Body of pancreas (tissue), 4 donors: ENCODE measurements around the gene USP14. TPM values are rescaled to one million over a fixed set of nuclear protein-coding genes. Genes with fewer than 3 reads are reported as not detected.
"Not testable (repeated sequence)": the region's sequence is repeated elsewhere in the genome, so short reads cannot be mapped to it uniquely, and the experiment has no call there.

ENCODE experiments used
- ATAC-seq: fragments of 150-250 bp; one replicate; pipeline ENCODE4 v1.9.1; 2016
- DNase-seq, 4 donors: peaks; one replicate each; pipeline ENCODE4 v3.0.0-alpha.2; 2019
- H3K27ac ChIP-seq, 4 donors: fragments of 200-600 bp; sonication (generic); 1 replicate in 3 of 4; 2 replicates in 1 of 4; pipeline versions ENCODE4 v1.5.1 to v1.6.1; 2016 to 2019; ENCODE audit warnings: mild to moderate bottlenecking in 1 of 4, mixed read lengths in 1 of 4, moderate library complexity in 1 of 4
- H3K27me3 ChIP-seq, 2 donors: fragments of 200-600 bp; sonication (generic); one replicate each; pipeline ENCODE4 v1.6.0; 2016; ENCODE audit warnings: mild to moderate bottlenecking in 1 of 2
- H3K36me3 ChIP-seq, 2 donors: fragments of 200-600 bp; sonication (generic); replicated peaks in 1 of 2; 2 replicates each; pipeline ENCODE4 v1.5.1; 2016; ENCODE audit warnings: low read depth in 2 of 2; ENCODE audit not compliant: insufficient read depth in 1 of 2
- H3K4me1 ChIP-seq: fragments of 200-600 bp; sonication (generic); one replicate; pipeline ENCODE4 v1.6.0; 2016
- H3K4me3 ChIP-seq, 2 donors: fragments of 200-600 bp; sonication (generic); 1 replicate in 1 of 2; 2 replicates in 1 of 2; pipeline ENCODE4 v1.5.1; 2016 to 2019
- H3K9me3 ChIP-seq, 3 donors: fragments of 200-600 bp; sonication (generic); 1 replicate in 2 of 3; 2 replicates in 1 of 3; pipeline ENCODE4 v1.5.1; 2016
- POLR2A ChIP-seq, 3 donors: fragments of 450-650 bp; IDR thresholded peaks; one replicate each; pipeline ENCODE4 v1.6.1; 2016; ENCODE audit warnings: antibody characterized with exemption in 3 of 3, mild to moderate bottlenecking in 2 of 3
- WGBS, 2 donors: methylation state at CpG; one replicate each; pipeline ENCODE4 v1.1.5; 2017; 5-methylcytosine and 5-hydroxymethylcytosine counted together
- intact Hi-C: fragments of 100-400 bp; cut with DNase I; formaldehyde crosslinking; loops from one replicate; pipeline ENCODE4 v1.15.1; 2023
- total RNA-seq, 2 donors: library from RNA; depleted of rRNA; stranded (reverse); fragments of >200 nt; gene quantifications; one replicate each; pipeline ENCODE4 v1.1.0, GENCODE V29; 2016
- TF ChIP-seq, protein P1 (sequence below), 7 experiments: fragments of 450-650 bp in 4 of 7; fragments of 200-600 bp in 3 of 7; sonication (generic) in 3 of 7; IDR thresholded peaks; one replicate each; pipeline ENCODE4 v1.5.1; 2016 to 2019; ENCODE audit warnings: antibody characterized with exemption in 7 of 7

The USP14 gene
- total RNA-seq, 2 donors from 2014 or later: 14.5 to 18.8 TPM

GRCh38 chr18:137327-137726 lies 21.0 kb upstream of the USP14 start:
- intact Hi-C loops: no loop called here
- no peaks in the 10 kb centered on the region for H3K27me3 ChIP-seq
- H3K4me1 ChIP-seq: no peaks in the 10 kb centered on the region
- H3K27ac ChIP-seq: no peak overlapping the region
- no peak for TF ChIP-seq POLR2A (IDR thresholded peaks at IDR 0.05)
- TF ChIP-seq, protein P1, sequence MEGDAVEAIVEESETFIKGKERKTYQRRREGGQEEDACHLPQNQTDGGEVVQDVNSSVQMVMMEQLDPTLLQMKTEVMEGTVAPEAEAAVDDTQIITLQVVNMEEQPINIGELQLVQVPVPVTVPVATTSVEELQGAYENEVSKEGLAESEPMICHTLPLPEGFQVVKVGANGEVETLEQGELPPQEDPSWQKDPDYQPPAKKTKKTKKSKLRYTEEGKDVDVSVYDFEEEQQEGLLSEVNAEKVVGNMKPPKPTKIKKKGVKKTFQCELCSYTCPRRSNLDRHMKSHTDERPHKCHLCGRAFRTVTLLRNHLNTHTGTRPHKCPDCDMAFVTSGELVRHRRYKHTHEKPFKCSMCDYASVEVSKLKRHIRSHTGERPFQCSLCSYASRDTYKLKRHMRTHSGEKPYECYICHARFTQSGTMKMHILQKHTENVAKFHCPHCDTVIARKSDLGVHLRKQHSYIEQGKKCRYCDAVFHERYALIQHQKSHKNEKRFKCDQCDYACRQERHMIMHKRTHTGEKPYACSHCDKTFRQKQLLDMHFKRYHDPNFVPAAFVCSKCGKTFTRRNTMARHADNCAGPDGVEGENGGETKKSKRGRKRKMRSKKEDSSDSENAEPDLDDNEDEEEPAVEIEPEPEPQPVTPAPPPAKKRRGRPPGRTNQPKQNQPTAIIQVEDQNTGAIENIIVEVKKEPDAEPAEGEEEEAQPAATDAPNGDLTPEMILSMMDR (IDR thresholded peaks at IDR 0.05): no peak
- no peaks in the 10 kb centered on the region for H3K36me3 ChIP-seq
- DNase-seq (no peak), ATAC-seq (no peak)
- WGBS, 2 donors: 53 to 61% methylated on average over 5 of the region's 5 CpGs
- H3K4me3 ChIP-seq: no peak overlapping the region
- no peaks in the 10 kb centered on the region for H3K9me3 ChIP-seq

DNA sequence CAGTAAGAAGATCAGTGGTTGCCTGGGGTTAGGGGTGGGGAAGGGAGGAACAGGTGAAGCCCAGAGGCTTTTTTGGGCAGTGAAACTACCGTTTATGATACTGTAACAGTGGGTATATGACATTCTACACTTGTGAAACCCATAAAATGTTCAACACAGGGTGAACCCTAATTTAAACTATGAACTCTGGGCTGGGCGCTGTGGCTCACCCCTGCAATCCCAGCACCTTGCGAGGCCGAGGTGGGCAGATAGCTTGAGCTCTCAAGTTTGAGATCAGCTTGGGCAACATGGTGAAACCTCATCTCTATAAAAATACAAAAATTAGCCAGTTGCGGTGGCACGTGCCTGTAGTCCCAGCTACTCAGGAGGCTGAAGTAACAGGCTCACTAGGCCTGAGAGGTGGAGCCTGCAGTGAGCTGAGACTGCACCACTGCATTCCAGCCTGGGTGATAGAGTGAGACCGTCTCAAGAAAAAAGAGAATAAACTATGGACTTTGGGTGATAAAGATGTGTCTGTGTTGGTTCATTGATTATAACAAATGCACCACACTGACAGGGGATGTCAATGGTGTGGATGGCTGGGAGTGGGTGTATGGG lies 17.6 kb upstream of the USP14 start:
- Histone ChIP-seq H3K27me3 (no peaks in the 10 kb centered on the region), H3K4me3 (no peak overlapping the region), H3K4me1 (no peaks in the 10 kb centered on the region), H3K36me3 (no peaks in the 10 kb centered on the region), H3K27ac (no peak overlapping the region), H3K9me3 (no peaks in the 10 kb centered on the region)
- ATAC-seq: no peak
- TF ChIP-seq, protein P1 (IDR thresholded peaks at IDR 0.05): no peak
- no peak for TF ChIP-seq POLR2A (IDR thresholded peaks at IDR 0.05)
- intact Hi-C loops: no loop called here
- 76 to 84% methylated on average over 7 of the region's 7 CpGs for WGBS, 2 donors
- DNase-seq: no peak

- H3K4me3 ChIP-seq, H3K27me3 ChIP-seq, H3K9me3 ChIP-seq, ATAC-seq, intact Hi-C loops, H3K4me1 ChIP-seq, H3K36me3 ChIP-seq, DNase-seq, H3K27ac ChIP-seq: not testable (repeated sequence)
- 68% methylated on average over 7 of the region's 7 CpGs for WGBS, 2 donors
These were observed 15.6 kb upstream of the USP14 start for GRCh38 chr18:142624-143296.

DNA sequence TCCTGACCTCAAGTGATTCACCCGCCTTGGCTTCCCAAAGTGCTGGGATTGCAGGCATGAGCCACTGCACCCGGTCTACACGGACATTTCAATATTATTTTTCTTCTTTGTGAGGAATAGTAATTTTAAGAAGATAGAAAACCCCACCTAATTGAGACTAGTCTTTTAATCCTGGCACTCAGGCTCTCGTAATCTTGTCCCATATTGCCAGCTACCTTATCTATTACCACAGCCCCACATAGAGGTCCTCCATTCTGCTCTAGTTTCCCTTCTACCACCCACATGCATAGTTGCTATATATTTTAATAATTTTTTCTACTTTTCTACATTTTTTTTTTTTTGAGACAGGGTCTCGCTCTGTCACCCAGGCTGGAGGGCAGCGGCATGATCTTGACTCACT lies 9.5 kb upstream of the USP14 start:
- no peak for ATAC-seq
- H3K9me3 ChIP-seq: no peaks in the 10 kb centered on the region
- H3K4me3 ChIP-seq: no peak overlapping the region
- H3K4me1 ChIP-seq: no peaks in the 10 kb centered on the region
- TF ChIP-seq, protein P1 (IDR thresholded peaks at IDR 0.05): no peak
- no peak for TF ChIP-seq POLR2A (IDR thresholded peaks at IDR 0.05)
- intact Hi-C loops: no loop called here
- no peak for DNase-seq
- 60 to 75% methylated on average over 6 of the region's 6 CpGs for WGBS, 2 donors
- H3K27ac ChIP-seq: no peak overlapping the region
- no peaks in the 10 kb centered on the region for H3K36me3 ChIP-seq
- H3K27me3 ChIP-seq: no peaks in the 10 kb centered on the region

DNA sequence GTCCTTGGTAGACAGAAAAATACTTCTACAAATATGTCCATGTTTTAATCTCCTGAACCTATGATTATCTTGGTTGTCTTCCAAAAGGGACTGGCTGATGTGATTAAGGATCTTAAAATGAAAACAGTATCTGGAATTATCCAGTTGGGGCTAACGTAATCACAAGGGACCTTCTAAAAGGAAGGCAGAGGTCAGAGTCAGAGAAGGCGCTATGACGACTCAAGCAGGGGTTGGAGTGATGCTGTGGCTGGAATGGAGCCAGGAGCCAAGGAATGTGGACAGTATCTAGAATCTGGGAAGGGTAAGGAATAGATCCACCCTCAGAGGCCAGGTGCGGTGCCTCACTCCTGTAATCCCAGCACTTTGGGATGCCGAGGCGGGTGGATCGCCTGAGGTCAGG lies 4.2 kb upstream of the USP14 start:
- TF ChIP-seq, protein P1 (IDR thresholded peaks at IDR 0.05): no peak
- TF ChIP-seq POLR2A (IDR thresholded peaks at IDR 0.05): no peak
- Histone ChIP-seq H3K4me3 (no peak overlapping the region), H3K4me1 (peaks cover under 1% of the 10 kb centered on the region), H3K36me3 (no peaks in the 10 kb centered on the region), H3K27ac (no peak overlapping the region), H3K27me3 (no peaks in the 10 kb centered on the region), H3K9me3 (no peaks in the 10 kb centered on the region)
- intact Hi-C loops: no loop called here
- ATAC-seq (no peak), DNase-seq (no peak)
- 75 to 76% methylated on average over 7 of the region's 7 CpGs for WGBS, 2 donors
